Thyroid gland (tissue), 4 donors: ENCODE results near the gene CDK11A. TPM values are rescaled to one million over a fixed set of nuclear protein-coding genes. Genes with fewer than 3 reads are reported as not detected.
A peak's percentile ranks its signal among the peaks of the same experiment; 100 is the strongest.
"Not testable (repeated sequence)": the region's sequence is repeated elsewhere in the genome, so short reads cannot be mapped to it uniquely, and the experiment has no call there.

Experiments
- DNase-seq, 2 donors: peaks; one replicate each; pipeline ENCODE4 v3.0.0-alpha.2; 2019
- H3K27ac ChIP-seq, 3 donors: fragments of 200-600 bp; sonication (generic); 1 replicate in 2 of 3; 2 replicates in 1 of 3; pipeline ENCODE4 v1.5.1; 2016 to 2019; ENCODE audit warnings: mild to moderate bottlenecking in 1 of 3, moderate library complexity in 1 of 3
- H3K27me3 ChIP-seq: fragments of 200-600 bp; sonication (generic); one replicate; pipeline ENCODE4 v1.5.1; 2019
- H3K36me3 ChIP-seq, 2 donors: fragments of 200-600 bp; sonication (generic); one replicate each; pipeline ENCODE4 v1.5.1; 2016 to 2019
- H3K4me1 ChIP-seq, 2 donors: fragments of 200-600 bp; sonication (generic); one replicate each; pipeline ENCODE4 v1.5.1; 2017 to 2019
- H3K4me3 ChIP-seq, 3 donors: fragments of 200-600 bp; sonication (generic); replicated peaks in 1 of 3; 1 replicate in 2 of 3; 2 replicates in 1 of 3; pipeline ENCODE4 v1.5.1; 2016; ENCODE audit warnings: mild to moderate bottlenecking in 1 of 3
- H3K9me3 ChIP-seq: fragments of 200-600 bp; sonication (generic); one replicate; pipeline ENCODE4 v1.5.1; 2017
- CTCF ChIP-seq, 6 experiments: fragments of 200-600 bp in 3 of 6; fragments of 450-650 bp in 3 of 6; sonication (generic) in 3 of 6; IDR thresholded peaks; one replicate each; pipeline ENCODE4 v1.5.1; 2016 to 2019; ENCODE audit warnings: antibody characterized with exemption in 6 of 6, mild to moderate bottlenecking in 2 of 6, inconsistent platforms in 1 of 6, moderate library complexity in 1 of 6
- POLR2A ChIP-seq, 2 donors: fragments of 450-650 bp; IDR thresholded peaks; one replicate each; pipeline ENCODE4 v1.6.1; 2017; ENCODE audit warnings: antibody characterized with exemption in 2 of 2, mild to moderate bottlenecking in 2 of 2, moderate library complexity in 1 of 2
- whole genome bisulfite sequencing, 2 donors: methylation state at CpG; one replicate each; pipeline ENCODE4 v1.1.5; 2017; 5-methylcytosine and 5-hydroxymethylcytosine counted together
- intact Hi-C: fragments of 100-400 bp; cut with DNase I; formaldehyde crosslinking; loops from one replicate; pipeline ENCODE4 v1.15.1; 2023
- total RNA-seq, 4 donors: library from RNA; depleted of rRNA; stranded (reverse); fragments of >200 nt; gene quantifications; one replicate each; pipeline ENCODE4 v1.2.3, GENCODE V29; 2016

CDK11A gene
- total RNA-seq, 4 donors from 2014 or later: 14.7 to 36.1 (median 29.5) TPM

GRCh38 chr1:1664941-1665814, 59.0 kb downstream of the CDK11A start:
- 89 to 96% methylated on average over 17 to 22 of the region's 27 CpGs for WGBS, 2 donors
- Histone ChIP-seq H3K36me3 (peaks cover 28 to 44% of the 10 kb centered on the region in 2 donors), H3K9me3 (no peaks in the 10 kb centered on the region), H3K27me3 (no peaks in the 10 kb centered on the region), H3K4me3 (no peak overlapping the region), H3K4me1 (no peaks in the 10 kb centered on the region), H3K27ac (no peak overlapping the region)
- TF ChIP-seq CTCF (IDR thresholded peaks at IDR 0.05) (no peak), POLR2A (IDR thresholded peaks at IDR 0.05) (no peak)
- intact Hi-C loops: no loop called here
- DNase-seq: no peak

- H3K9me3 ChIP-seq, DNase-seq, intact Hi-C loops, H3K4me3 ChIP-seq, H3K27ac ChIP-seq, H3K4me1 ChIP-seq, H3K27me3 ChIP-seq: not testable (repeated sequence)
- H3K36me3 ChIP-seq: peaks cover 22 to 37% of the 10 kb centered on the region in 2 donors
- WGBS, 2 donors: 79% methylated on average over 3 of the region's 11 CpGs; no CpG with 5 or more reads in 1 of the 2 donors
Observed at GRCh38 chr1:1664318-1664717, 59.8 kb downstream of the CDK11A start.

GRCh38 chr1:1662830-1663560, 61.2 kb downstream of the CDK11A start:
- H3K36me3 ChIP-seq: peaks cover 17 to 28% of the 10 kb centered on the region in 2 donors
- intact Hi-C loops, H3K27ac ChIP-seq, H3K4me1 ChIP-seq, DNase-seq, H3K4me3 ChIP-seq, H3K27me3 ChIP-seq, H3K9me3 ChIP-seq: not testable (repeated sequence)
- 72 to 75% methylated on average over 10 to 15 of the region's 15 CpGs for WGBS, 2 donors

- H3K27ac ChIP-seq, H3K27me3 ChIP-seq, H3K4me3 ChIP-seq, DNase-seq, H3K4me1 ChIP-seq, intact Hi-C loops, H3K9me3 ChIP-seq: not testable (repeated sequence)
- peaks cover 17 to 23% of the 10 kb centered on the region in 2 donors for H3K36me3 ChIP-seq
- 67 to 77% methylated on average over 4 to 7 of the region's 9 CpGs for WGBS, 2 donors
Observed at GRCh38 chr1:1662392-1662791, 61.8 kb downstream of the CDK11A start.

- peak; percentile 89 to 95 for DNase-seq
- H3K27me3 ChIP-seq, intact Hi-C loops, H3K9me3 ChIP-seq, H3K4me1 ChIP-seq: not testable (repeated sequence)
- Histone ChIP-seq H3K4me3 (peak within 1 kb of the TSS; percentile 70 to 78 (median 73)), H3K36me3 (peaks cover 30 to 31% of the 10 kb centered on the region in 2 donors), H3K27ac (peak within 1 kb of the TSS; percentile 89 to 99 (median 98))
- TF ChIP-seq POLR2A (IDR thresholded peaks at IDR 0.05) (peak in 1 of 2 donors; percentile 53), CTCF (IDR thresholded peaks at IDR 0.05) (peak in 4 of 6 experiments; percentile 19 to 31 (median 21))
- 0% methylated on average over 33 of the region's 96 CpGs; no CpG with 5 or more reads in 1 of the 2 donors for WGBS, 2 donors
Observed at GRCh38 chr1:1658583-1659549, 65.3 kb downstream of the CDK11A start, which contains the start of gene CDK11B. TSS of gene CDK11B (minus strand) at chr1:1659004. CDS start at chr1:1657485, 1,519 bp downstream.

Other genes starting within 250 kb of the CDK11A start
- 10 to 100 TPM; 21.6 to 34.2 (median 28.5) TPM for gene ATAD3A, start 212.2 kb downstream of the CDK11A start, total RNA-seq
- 1 to 10 TPM; 1.2 to 4.5 (median 1.3) TPM for gene TMEM240, start 183.7 kb downstream of the CDK11A start, total RNA-seq
- 100 to 1,000 TPM; 204 to 294 (median 241) TPM for gene SSU72, start 149.5 kb downstream of the CDK11A start, total RNA-seq
- gene FNDC10, start 124.2 kb downstream of the CDK11A start, total RNA-seq: 1 to 10 TPM; 1.0 to 9.9 (median 5.3) TPM
- gene MIB2, start 108.9 kb downstream of the CDK11A start, total RNA-seq: 100 to 1,000 TPM in 1 of 4 donors, 10 to 100 TPM in 3; 54.6 to 110 (median 86.4) TPM
- gene MMP23B, start 92.2 kb downstream of the CDK11A start, total RNA-seq: 1 to 10 TPM in 3 of 4 donors, under 1 TPM in 1; 0.67 to 7.8 (median 3.5) TPM
- gene CDK11B, start 65.4 kb downstream of the CDK11A start, total RNA-seq: 10 to 100 TPM; 12.8 to 23.7 (median 15.0) TPM
- 10 to 100 TPM; 35.5 to 85.1 (median 50.2) TPM for gene SLC35E2B, start 31.6 kb downstream of the CDK11A start, total RNA-seq
- gene NADK, start 54.1 kb upstream of the CDK11A start, total RNA-seq: 10 to 100 TPM; 64.8 to 91.4 (median 84.2) TPM
- 100 to 1,000 TPM; 154 to 200 (median 174) TPM for gene GNB1, start 166.7 kb upstream of the CDK11A start, total RNA-seq
- under 1 TPM in 1 of 4 donors, not detected in 3; 0.13 TPM for gene CALML6, start 190.9 kb upstream of the CDK11A start, total RNA-seq
- gene TMEM52, start 194.9 kb upstream of the CDK11A start, total RNA-seq: not detected